ENCODE measurements around the gene C10orf62.

The C10orf62 gene

GRCh38 chr10:97582169-97582568 is 7.4 kb upstream of the C10orf62 start:
- intact Hi-C loops (cut with DNase I): no loop called here
- DNase-seq: peak in 1 of 10 donors; percentile 72

- DNase-seq: peak in 1 of 10 donors; percentile 70
- intact Hi-C loops (cut with DNase I): no loop called here
Measured at GRCh38 chr10:97583476-97583875, 6.0 kb upstream of the C10orf62 start.

GRCh38 chr10:97584060-97584797 is 5.3 kb upstream of the C10orf62 start, which contains the start of gene HOGA1:
Gene HOGA1 (plus strand): TSS chr10:97584389. CDS start chr10:97584704, 315 bp downstream.
- intact Hi-C loops (cut with DNase I): no loop called here
- peak; percentile 77 to 97 (median 87) for DNase-seq

GRCh38 chr10:97584798-97585438 is 4.6 kb upstream of the C10orf62 start:
- DNase-seq: no peak
- intact Hi-C loops (cut with DNase I): no loop called here

GRCh38 chr10:97585439-97585811 is 4.1 kb upstream of the C10orf62 start:
- intact Hi-C loops (cut with DNase I): no loop called here

GRCh38 chr10:97587183-97587582 is 2.3 kb upstream of the C10orf62 start:
- intact Hi-C loops (cut with DNase I): no loop called here

More at GRCh38 chr10:97585439-97585811, 4.1 kb upstream of the C10orf62 start:
- DNase-seq: peak in 1 of 10 donors; percentile 8

GRCh38 chr10:97590082-97590747 is 694 bp downstream of the C10orf62 start:
- peak in 1 of 10 donors; percentile 54 for DNase-seq
- intact Hi-C loops (cut with DNase I): no loop called here

More at GRCh38 chr10:97587183-97587582, 2.3 kb upstream of the C10orf62 start:
- no peak for DNase-seq

- intact Hi-C loops (cut with DNase I): no loop called here
- DNase-seq: peak in 1 of 10 donors; percentile 17
Measured at GRCh38 chr10:97590748-97591495, 1.4 kb downstream of the C10orf62 start.

GRCh38 chr10:97593421-97593820 is 3.9 kb downstream of the C10orf62 start:
- DNase-seq: peak in 1 of 10 donors; percentile 14
- intact Hi-C loops (cut with DNase I): no loop called here

GRCh38 chr10:97596101-97597082 is 6.9 kb downstream of the C10orf62 start:
- peak in 2 of 10 donors; percentile 55 to 65 for DNase-seq
- intact Hi-C loops (cut with DNase I): no loop called here

GRCh38 chr10:97597778-97598177 is 8.3 kb downstream of the C10orf62 start:
- DNase-seq: peak in 1 of 10 donors; percentile 40
- intact Hi-C loops (cut with DNase I): no loop called here

- intact Hi-C loops (cut with DNase I): no loop called here
- DNase-seq: no peak
Measured at GRCh38 chr10:97598407-97599271, 9.1 kb downstream of the C10orf62 start.

GRCh38 chr10:97599272-97599619 is 9.7 kb downstream of the C10orf62 start:
- intact Hi-C loops (cut with DNase I): no loop called here
- DNase-seq: no peak

- no peak for DNase-seq
- intact Hi-C loops (cut with DNase I): no loop called here
Measured at GRCh38 chr10:97600616-97601015, 11.1 kb downstream of the C10orf62 start.

- intact Hi-C loops (cut with DNase I): no loop called here
- peak in 2 of 10 donors; percentile 32 to 87 for DNase-seq
Measured at GRCh38 chr10:97601268-97602215, 12.0 kb downstream of the C10orf62 start.

GRCh38 chr10:97607095-97607636 is 17.6 kb downstream of the C10orf62 start:
- intact Hi-C loops (cut with DNase I): no loop called here
- no peak for DNase-seq

GRCh38 chr10:97608991-97609561 is 19.6 kb downstream of the C10orf62 start:
- no peak for DNase-seq
- intact Hi-C loops (cut with DNase I): no loop called here
